Activated CD4-positive, alpha-beta T cell treated with anti-CD3 and anti-CD28 coated beads for 36 hours (primary cell): ENCODE data around the gene CDHR5. TPM values are rescaled to one million over a fixed set of nuclear protein-coding genes. Genes with fewer than 3 reads are reported as not detected.

Experiments used
- ATAC-seq: fragments of 200-7000 bp; cut with Tn5 transposase; one replicate; pipeline ENCODE4 v1.10.0; 2021; ENCODE audit warnings: mild to moderate bottlenecking, moderate library complexity
- CTCF ChIA-PET: fragments of 350-600 bp; sonication (Branson Sonifier 250); formaldehyde crosslinking; loops from one replicate; lab custom pipeline; 2021; ENCODE audit warnings: antibody characterized with exemption; lab: Charles Lee
- POLR2A ChIA-PET: fragments of 350-600 bp; sonication (Branson Sonifier 250); formaldehyde crosslinking; loops from one replicate; lab custom pipeline; 2021; ENCODE audit warnings: antibody characterized with exemption, inconsistent platforms; lab: Charles Lee
- DNase-seq: peaks from one replicate; pipeline ENCODE4 v3.0.0-alpha.2; 2020
- H3K27ac Mint-ChIP-seq: one replicate; pipeline ENCODE4 v1.8.0; 2021; ENCODE audit warnings: mixed read lengths
- H3K27me3 Mint-ChIP-seq: one replicate; pipeline ENCODE4 v1.8.0; 2021; ENCODE audit warnings: mixed read lengths
- H3K36me3 Mint-ChIP-seq: one replicate; pipeline ENCODE4 v1.8.0; 2021; ENCODE audit warnings: low read depth, mixed read lengths
- H3K4me1 Mint-ChIP-seq: one replicate; pipeline ENCODE4 v1.8.0; 2021; ENCODE audit warnings: mixed read lengths
- H3K4me3 Mint-ChIP-seq: one replicate; pipeline ENCODE4 v1.8.0; 2021; ENCODE audit warnings: mild to moderate bottlenecking, moderate library complexity, mixed read lengths
- H3K9me3 Mint-ChIP-seq: one replicate; pipeline ENCODE4 v1.8.0; 2021; ENCODE audit warnings: low read depth, mixed read lengths
- intact Hi-C, 2 experiments: fragments of 100-400 bp; cut with DNase I in 1 of 2; cut with micrococcal nuclease in 1 of 2; formaldehyde crosslinking; loops; one replicate each; pipeline versions ENCODE4 v1.14.2 to v1.15.1; 2022 to 2024; cut with DNase I, micrococcal nuclease
- total RNA-seq, 2 experiments: library from RNA; stranded (reverse); gene quantifications; one replicate each; pipeline ENCODE4 v1.2.3, GENCODE V29; 2021

Gene CDHR5
- total RNA-seq, 2 experiments from 2014 or later = not detected

DNA sequence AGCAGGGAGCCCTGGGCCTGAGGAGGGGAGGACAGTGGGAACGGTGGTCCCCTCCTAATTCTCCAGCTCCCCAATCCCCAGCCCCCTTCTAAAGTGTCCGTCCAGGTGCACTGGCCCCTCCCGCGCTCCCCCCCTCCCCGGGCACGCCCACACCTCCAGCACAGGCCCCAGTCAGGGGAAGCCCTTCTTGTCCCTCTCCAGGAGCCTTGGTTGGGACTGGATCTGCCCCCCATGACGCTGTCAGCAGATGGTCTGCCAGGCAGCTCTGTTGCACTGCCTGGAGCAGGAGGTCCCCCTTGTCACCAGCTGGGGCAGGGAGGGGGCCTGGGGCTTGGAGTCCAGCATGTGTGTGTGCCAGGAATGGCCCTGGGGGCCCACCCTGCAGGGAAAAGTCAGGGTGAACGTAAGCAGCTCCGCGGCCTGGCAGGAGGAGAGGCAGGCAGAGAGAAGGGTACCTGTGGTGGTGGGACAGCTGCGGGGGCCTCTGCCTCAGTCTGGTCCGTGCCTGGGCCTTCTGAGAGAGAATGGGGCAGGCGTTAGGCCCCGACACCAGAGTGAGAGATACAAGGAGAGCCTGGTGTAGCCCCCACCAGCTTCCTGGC is 10.6 kb downstream of the CDHR5 start:
- peaks cover 13% of the 10 kb centered on the region for H3K4me1 Mint-ChIP-seq

DNA sequence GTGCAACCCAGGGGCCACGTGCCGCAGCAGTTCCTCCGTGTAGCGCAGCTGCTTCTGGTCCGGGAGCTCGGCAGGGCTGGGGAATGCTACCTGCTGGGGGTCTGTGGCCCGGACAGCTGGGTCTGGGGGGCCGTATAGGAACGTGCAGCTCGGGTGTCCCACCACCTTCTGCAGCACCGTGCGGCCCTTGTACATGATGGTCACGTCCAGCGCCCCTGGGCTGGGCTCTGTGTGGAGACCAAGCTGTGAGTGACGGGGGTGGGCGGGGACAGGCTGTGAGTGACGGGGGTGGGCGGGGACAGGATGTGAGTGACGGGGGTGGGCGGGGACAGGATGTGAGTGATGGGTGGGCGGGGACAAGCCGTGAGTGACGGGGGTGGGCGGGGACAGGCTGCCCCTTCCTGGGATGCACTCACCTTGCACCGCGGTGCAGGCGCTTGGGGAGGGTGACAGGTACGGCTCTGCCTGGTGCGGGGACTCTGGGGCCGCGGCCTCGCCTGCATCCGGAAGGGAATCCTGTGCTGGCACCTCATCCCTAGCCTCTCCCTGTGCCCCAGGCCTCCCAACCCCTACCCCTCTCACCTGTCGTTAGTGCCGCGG is 11.3 kb downstream of the CDHR5 start:
- H3K36me3 Mint-ChIP-seq = peaks cover 22% of the 10 kb centered on the region
- peaks cover 13% of the 10 kb centered on the region for H3K4me1 Mint-ChIP-seq
- POLR2A ChIA-PET = no interaction called here
- no peak overlapping the region for H3K27ac Mint-ChIP-seq
- no peak overlapping the region for H3K4me3 Mint-ChIP-seq
- intact Hi-C loops = loop anchor here in 1 of 2 experiments (1.0 kb wide), 3 partner anchors 53 to 206 kb away; partner anchors contain the start of genes LMNTD2, RASSF7 and RNH1
- ATAC-seq (peak; percentile 30), DNase-seq (peak; percentile 92)
- CTCF ChIA-PET = interaction anchor here (0.6 to 1.1 kb wide), 3 partner anchors 26 to 82 kb away, joined by 3 to 5 read pairs (median 4); partner anchors contain the start of genes DEAF1 and TMEM80
- H3K9me3 Mint-ChIP-seq = no peaks in the 10 kb centered on the region
- no peaks in the 10 kb centered on the region for H3K27me3 Mint-ChIP-seq

More for the DNA sequence above, 10.6 kb downstream of the CDHR5 start:
- intact Hi-C loops = loop anchor here in 1 of 2 experiments (2.0 kb wide), 1 partner anchor 45 kb away; no protein-coding TSS in a partner anchor
- POLR2A ChIA-PET = no interaction called here
- no peaks in the 10 kb centered on the region for H3K9me3 Mint-ChIP-seq
- ATAC-seq = no peak
- DNase-seq = no peak
- peaks cover 21% of the 10 kb centered on the region for H3K36me3 Mint-ChIP-seq
- CTCF ChIA-PET = interaction anchor here (1.1 kb wide), 1 partner anchor 59 kb away, joined by 5 read pairs; no protein-coding TSS in a partner anchor
- H3K4me3 Mint-ChIP-seq = peak overlapping the region; percentile 85
- no peaks in the 10 kb centered on the region for H3K27me3 Mint-ChIP-seq
- H3K27ac Mint-ChIP-seq = peak overlapping the region; percentile 82

DNA sequence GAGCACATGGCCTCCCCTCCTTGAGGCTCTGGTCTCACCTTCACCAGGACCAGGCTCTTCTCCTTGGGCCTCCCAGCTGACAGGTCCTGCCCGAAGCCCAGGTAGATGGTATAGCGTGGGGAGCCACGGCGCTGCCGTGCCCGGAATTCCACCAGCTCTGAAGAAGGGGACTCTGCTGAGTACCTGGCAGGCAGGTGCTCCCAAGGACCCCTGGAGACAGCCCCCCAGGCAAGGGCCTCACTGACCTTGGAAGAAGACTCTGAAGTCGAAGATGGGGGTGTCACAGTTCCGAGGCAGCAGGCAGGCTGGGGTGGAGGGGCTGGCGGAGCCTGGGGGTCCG is 11.8 kb downstream of the CDHR5 start:
- Mint-ChIP-seq H3K9me3 (no peaks in the 10 kb centered on the region), H3K4me3 (no peak overlapping the region), H3K27me3 (no peaks in the 10 kb centered on the region), H3K36me3 (peaks cover 22% of the 10 kb centered on the region), H3K4me1 (peaks cover 13% of the 10 kb centered on the region), H3K27ac (no peak overlapping the region)
- ChIA-PET CTCF (interaction anchor here (0.6 to 1.1 kb wide), 4 partner anchors 25 to 92 kb away, joined by 3 to 5 read pairs (median 4); partner anchors contain the start of genes DEAF1 and TMEM80), POLR2A (no interaction called here)
- no peak for ATAC-seq
- intact Hi-C loops = loop anchor here in 1 of 2 experiments (1.0 kb wide), 3 partner anchors 53 to 206 kb away; partner anchors contain the start of genes LMNTD2, RASSF7 and RNH1
- DNase-seq = no peak

DNA sequence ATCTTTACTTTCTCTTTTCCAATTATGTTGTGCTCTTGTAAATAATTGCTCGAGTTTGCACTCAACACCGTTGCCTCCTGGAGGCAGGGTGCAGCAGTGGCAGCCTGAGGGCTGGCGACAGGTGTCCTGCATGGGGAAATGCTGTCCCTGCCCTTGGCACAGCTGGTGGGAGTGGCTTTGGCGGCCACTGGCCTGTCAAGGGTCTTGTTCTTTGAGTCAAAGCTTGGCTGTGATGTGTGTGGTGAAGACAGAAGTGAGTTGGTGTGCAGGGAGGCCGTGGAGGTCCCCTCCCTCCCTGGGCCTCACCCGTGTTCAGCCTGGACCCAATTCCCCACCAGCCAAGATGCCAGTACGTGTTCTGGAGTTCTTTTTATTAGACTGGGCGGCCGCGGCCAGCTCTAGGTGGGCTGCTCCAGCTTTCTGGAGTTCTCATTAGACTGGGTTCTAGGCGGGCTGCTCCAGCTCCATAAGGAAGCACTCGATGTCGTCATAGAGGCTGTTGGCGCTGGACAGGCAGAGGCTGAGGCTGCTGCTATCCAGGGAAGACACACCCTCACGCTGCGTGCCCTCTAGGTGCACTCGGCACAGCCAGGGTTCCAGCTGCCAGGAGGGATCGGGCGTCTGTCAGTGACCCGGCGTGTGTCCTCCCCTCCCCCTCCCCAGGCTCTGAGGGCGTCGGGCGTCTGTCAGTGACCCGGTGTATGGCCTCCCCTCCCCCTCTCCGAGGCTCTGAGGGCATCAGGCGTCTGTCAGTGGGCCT is 12.4 kb downstream of the CDHR5 start:
- Mint-ChIP-seq H3K36me3 (peaks cover 22% of the 10 kb centered on the region), H3K27me3 (no peaks in the 10 kb centered on the region), H3K9me3 (no peaks in the 10 kb centered on the region), H3K27ac (no peak overlapping the region), H3K4me1 (peaks cover 13% of the 10 kb centered on the region), H3K4me3 (no peak overlapping the region)
- intact Hi-C loops = no loop called here
- ChIA-PET CTCF (interaction anchor here (0.6 to 1.4 kb wide), 5 partner anchors 34 to 184 kb away, joined by 3 to 5 read pairs (median 3); partner anchors contain the start of genes DEAF1 and TMEM80), POLR2A (interaction anchor here (0.5 kb wide), 1 partner anchor 24 kb away, joined by 3 read pairs; no protein-coding TSS in a partner anchor)
- DNase-seq = peak; percentile 66
- no peak for ATAC-seq

DNA sequence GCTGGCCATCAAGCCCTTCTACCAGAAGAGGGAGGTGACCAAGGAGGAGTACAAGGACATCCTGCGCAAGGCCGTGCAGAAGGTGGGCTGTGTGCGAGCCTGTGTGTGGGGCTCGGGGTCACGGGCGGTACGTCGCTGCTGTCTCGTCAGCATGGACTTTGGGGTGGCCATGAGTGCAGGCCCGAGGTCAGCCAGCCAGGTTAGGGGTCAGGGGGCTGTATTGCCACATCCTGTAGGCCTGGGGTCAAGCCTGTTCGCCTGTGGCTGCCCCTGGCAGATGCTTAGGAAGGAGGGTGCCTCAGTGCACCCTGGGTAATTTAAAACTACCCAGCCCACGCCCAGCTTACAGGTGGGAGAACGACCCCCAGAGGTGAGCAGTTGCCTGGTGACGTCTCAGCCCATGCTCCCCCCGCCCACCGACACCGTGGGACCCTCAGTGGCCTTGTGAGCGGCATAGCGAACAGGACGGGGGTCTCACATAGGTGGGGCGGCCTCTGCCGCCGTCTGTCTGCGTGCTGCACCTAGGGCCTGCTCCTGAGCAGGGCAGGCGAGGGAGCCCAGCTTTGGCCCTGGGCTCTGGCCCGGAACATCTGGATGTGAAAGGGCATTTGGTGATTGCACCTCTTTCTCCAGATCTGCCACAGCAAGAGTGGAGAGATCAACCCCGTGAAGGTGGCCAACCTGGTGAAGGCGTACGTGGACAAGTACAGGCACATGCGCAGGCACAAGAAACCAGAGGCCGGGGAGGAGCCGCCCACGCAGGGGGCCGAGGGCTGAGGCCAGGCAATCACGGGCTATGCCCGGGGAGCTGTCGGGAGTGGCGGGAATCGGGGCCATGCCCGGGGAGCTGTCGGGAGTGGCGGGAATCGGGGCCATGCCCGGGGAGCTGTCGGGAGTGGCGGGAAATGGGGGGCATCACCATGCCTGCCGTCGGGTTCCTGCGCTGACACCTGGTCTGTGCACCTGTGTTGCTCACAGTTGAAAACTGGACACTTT is 13.5 kb downstream of the CDHR5 start:
- peaks cover 27% of the 10 kb centered on the region for H3K36me3 Mint-ChIP-seq
- peaks cover 13% of the 10 kb centered on the region for H3K4me1 Mint-ChIP-seq
- intact Hi-C loops = no loop called here
- ChIA-PET POLR2A (interaction anchor here (0.5 kb wide), 1 partner anchor 23 kb away, joined by 3 read pairs; no protein-coding TSS in a partner anchor), CTCF (interaction anchor here (1.4 kb wide), 1 partner anchor 33 kb away, joined by 4 read pairs; no protein-coding TSS in a partner anchor)
- H3K9me3 Mint-ChIP-seq = no peaks in the 10 kb centered on the region
- H3K27ac Mint-ChIP-seq = no peak overlapping the region
- no peaks in the 10 kb centered on the region for H3K27me3 Mint-ChIP-seq
- no peak for ATAC-seq
- H3K4me3 Mint-ChIP-seq = no peak overlapping the region
- DNase-seq = no peak

DNA sequence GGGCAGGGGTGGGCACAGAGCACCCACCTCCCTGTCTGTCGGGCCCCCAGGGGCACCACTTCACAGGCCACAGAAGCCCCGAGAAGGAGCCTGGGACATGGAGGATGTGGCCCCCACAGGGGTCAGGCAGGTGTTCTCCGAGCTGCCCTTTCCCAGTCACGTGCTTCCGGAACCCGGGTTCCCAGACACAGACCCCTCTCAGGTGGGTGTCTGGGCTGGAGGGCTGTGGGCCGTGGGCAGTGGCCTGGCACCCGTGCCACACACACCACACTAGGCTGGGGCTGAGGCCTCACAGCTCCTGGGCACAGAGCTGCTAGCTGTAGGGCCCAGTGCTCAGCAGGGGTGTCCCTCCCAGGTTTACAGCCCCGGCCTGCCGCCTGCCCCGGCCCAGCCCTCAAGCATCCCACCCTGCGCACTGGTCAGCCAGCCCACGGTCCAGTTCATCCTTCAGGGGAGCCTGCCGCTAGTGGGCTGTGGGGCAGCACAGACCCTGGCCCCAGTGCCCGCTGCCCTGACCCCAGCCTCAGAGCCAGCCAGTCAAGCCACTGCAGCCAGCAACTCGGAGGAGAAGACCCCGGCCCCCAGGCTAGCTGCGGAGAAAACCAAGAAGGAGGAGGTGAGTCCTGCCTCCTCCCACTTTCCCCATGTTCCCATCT is 14.5 kb downstream of the CDHR5 start:
- H3K27ac Mint-ChIP-seq = no peak overlapping the region
- no peaks in the 10 kb centered on the region for H3K27me3 Mint-ChIP-seq
- H3K36me3 Mint-ChIP-seq = peaks cover 24% of the 10 kb centered on the region
- no peaks in the 10 kb centered on the region for H3K9me3 Mint-ChIP-seq
- H3K4me1 Mint-ChIP-seq = peaks cover 10% of the 10 kb centered on the region
- intact Hi-C loops = no loop called here
- no peak for DNase-seq
- POLR2A ChIA-PET = no interaction called here
- no peak overlapping the region for H3K4me3 Mint-ChIP-seq
- CTCF ChIA-PET = no interaction called here
- ATAC-seq = no peak

DNA sequence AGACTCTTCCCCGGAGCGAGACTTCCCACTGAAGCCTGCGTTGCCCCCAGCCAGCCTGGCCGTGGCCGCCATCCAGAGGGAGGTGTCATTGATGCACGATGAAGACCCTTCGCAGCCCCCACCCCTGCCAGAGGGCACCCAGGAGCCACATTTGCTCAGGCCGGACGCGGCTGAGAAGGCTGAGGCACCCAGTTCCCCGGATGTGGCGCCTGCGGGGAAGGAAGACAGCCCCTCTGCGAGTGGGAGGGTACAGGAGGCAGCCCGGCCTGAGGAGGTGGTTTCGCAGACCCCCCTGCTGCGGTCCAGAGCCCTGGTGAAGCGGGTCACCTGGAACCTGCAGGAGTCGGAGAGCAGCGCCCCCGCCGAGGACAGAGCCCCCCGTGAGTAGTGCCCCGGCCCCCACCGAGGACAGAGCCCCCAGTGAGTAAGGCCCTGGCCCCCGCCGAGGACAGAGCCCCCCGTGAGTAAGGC is 15.4 kb downstream of the CDHR5 start:
- H3K27ac Mint-ChIP-seq = no peak overlapping the region
- no peak for ATAC-seq
- H3K36me3 Mint-ChIP-seq = peaks cover 20% of the 10 kb centered on the region
- intact Hi-C loops = no loop called here
- H3K9me3 Mint-ChIP-seq = no peaks in the 10 kb centered on the region
- no peaks in the 10 kb centered on the region for H3K27me3 Mint-ChIP-seq
- H3K4me1 Mint-ChIP-seq = peaks cover 6% of the 10 kb centered on the region
- ChIA-PET CTCF (no interaction called here), POLR2A (no interaction called here)
- DNase-seq = no peak
- H3K4me3 Mint-ChIP-seq = no peak overlapping the region

DNA sequence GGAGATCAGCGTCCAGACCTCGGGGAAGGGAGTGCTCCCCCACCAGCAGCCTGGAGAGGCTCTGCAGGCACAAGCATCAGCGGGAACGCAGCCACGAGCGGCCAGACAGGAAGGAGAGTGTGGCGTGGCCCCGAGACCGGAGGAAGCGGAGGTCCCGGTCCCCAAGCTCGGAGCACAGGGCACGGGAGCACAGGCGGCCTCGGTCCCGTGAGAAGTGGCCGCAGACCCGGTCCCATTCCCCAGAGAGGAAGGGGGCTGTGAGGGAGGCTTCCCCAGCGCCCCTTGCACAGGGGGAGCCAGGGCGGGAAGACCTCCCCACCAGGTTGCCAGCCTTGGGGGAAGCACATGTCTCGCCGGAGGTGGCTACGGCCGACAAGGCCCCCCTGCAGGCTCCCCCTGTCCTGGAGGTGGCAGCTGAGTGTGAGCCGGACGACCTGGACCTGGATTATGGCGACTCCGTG is 15.9 kb downstream of the CDHR5 start:
- no peak for DNase-seq
- no peak for ATAC-seq
- Mint-ChIP-seq H3K9me3 (no peaks in the 10 kb centered on the region), H3K4me1 (peaks cover 2% of the 10 kb centered on the region), H3K27ac (no peak overlapping the region), H3K4me3 (no peak overlapping the region), H3K27me3 (no peaks in the 10 kb centered on the region), H3K36me3 (peaks cover 19% of the 10 kb centered on the region)
- ChIA-PET CTCF (no interaction called here), POLR2A (no interaction called here)
- intact Hi-C loops = no loop called here

DNA sequence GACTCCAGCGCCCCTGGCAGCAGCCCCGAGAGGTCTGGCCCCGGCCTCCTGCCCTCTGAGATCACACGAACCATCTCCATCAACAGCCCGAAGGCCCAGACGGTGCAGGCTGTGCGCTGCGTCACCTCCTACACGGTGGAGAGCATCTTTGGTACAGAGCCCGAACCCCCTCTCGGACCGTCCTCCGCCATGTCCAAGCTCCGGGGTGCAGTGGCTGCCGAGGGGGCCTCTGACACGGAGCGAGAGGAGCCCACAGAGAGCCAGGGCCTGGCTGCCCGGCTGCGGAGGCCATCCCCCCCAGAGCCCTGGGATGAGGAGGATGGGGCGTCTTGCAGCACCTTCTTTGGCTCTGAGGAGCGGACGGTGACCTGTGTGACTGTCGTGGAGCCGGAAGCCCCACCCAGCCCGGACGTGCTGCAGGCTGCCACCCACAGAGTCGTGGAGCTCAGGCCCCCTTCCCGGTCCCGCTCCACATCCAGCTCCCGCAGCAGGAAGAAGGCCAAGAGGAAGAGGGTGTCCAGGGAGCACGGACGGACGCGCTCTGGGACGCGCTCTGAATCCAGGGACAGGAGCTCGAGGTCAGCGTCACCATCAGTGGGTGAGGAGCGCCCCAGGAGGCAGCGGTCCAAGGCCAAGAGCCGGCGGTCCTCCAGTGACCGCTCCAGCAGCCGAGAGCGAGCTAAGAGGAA is 16.6 kb downstream of the CDHR5 start:
- DNase-seq (no peak), ATAC-seq (no peak)
- Mint-ChIP-seq H3K36me3 (peaks cover 22% of the 10 kb centered on the region), H3K9me3 (no peaks in the 10 kb centered on the region), H3K27me3 (no peaks in the 10 kb centered on the region), H3K4me1 (no peaks in the 10 kb centered on the region), H3K27ac (no peak overlapping the region), H3K4me3 (no peak overlapping the region)
- POLR2A ChIA-PET = no interaction called here
- CTCF ChIA-PET = interaction anchor here (0.6 kb wide), 1 partner anchor 57 kb away, joined by 4 read pairs; no protein-coding TSS in a partner anchor
- intact Hi-C loops = no loop called here
